GM12874 (cell line): ENCODE measurements around the gene GPR33.

Source experiments
- CTCF ChIP-seq: IDR thresholded peaks from 2 replicates; pipeline ENCODE4 v1.5.1; 2011; ENCODE audit warnings: low read depth, mild to moderate bottlenecking, control low read depth, low read length, moderate library complexity; ENCODE audit not compliant: insufficient read depth

Gene GPR33

GRCh38 chr14:31461545-31461944 is 26.3 kb downstream of the GPR33 start:
- TF ChIP-seq CTCF, result no peak

GRCh38 chr14:31457665-31458659 is 29.9 kb downstream of the GPR33 start:
- no peak for TF ChIP-seq CTCF

GRCh38 chr14:31456841-31457664 is 30.8 kb downstream of the GPR33 start, which contains the start of gene DTD2:
DTD2 (minus strand) TSS chr14:31457506; CDS start chr14:31457393, 113 bp downstream.
- no peak for TF ChIP-seq CTCF

- peak; percentile 14; the same call in 1 of the 2 replicates for TF ChIP-seq CTCF
Observed at GRCh38 chr14:31449971-31450610, 37.7 kb downstream of the GPR33 start.

GRCh38 chr14:31449136-31449535 is 38.7 kb downstream of the GPR33 start:
- no peak for TF ChIP-seq CTCF

- no peak for TF ChIP-seq CTCF
Observed at GRCh38 chr14:31445703-31446102, 42.1 kb downstream of the GPR33 start.
